HG03280 (cell line): ENCODE data around the gene PITRM1.

Experiments
- ATAC-seq: cut with Tn5 transposase; IDR thresholded peaks from one replicate; pipeline ENCODE4 v1.9.1; 2021; ENCODE audit warnings: mild to moderate bottlenecking, moderate library complexity; ENCODE audit not compliant: unreplicated experiment

The PITRM1 gene

DNA sequence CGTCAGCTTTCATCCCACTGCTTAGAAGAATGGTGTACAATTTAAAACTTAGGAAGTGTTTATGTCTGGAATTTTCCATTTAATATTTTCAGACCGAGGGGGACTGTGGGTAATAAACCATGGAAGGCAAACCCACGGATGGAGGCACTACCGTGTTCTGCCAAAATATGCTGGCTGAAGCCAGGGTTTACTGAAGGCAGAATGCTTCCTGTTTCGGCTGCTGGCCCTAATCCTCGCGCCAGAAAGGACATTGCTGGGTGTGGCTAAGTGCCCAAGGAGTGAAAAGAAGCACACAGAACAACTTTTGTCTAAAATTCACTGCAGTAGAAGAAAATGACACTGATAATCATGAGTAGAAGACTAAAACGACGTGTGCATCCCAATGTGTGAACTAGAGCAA lies 32.3 kb downstream of the PITRM1 start:
- no peak for ATAC-seq

DNA sequence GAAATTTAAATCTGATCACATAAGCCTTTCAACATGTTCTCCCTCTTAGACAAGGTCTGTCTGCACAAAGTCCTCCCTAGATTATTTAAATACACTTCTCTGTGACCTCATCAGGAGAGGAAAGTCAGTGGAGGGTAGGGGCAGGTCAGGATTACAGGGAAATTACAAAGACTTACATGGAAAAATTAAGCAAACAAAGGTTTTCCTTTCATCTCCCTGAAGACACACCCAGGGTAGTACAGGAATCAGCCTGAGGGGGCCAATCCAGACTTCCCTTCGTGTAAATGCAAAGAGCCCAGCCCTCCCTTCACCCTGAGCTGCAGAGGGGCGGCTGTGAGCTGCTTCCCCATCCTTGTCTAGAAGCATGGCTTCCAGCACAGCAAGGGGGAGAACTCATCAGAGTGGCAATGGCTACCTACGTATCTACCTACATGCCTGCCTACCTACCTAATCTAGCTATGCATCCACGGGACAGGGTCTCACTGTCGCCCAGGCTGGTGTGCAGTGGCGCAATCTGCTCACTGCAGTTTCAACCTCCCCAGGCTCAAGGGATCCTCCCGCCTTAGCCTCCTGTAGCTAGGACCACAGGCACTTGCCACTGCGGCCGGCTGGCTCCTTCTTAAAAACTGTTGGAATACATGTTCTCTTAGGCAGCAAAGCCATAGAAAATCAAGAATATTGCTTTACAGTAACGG lies 33.2 kb downstream of the PITRM1 start:
- no peak for ATAC-seq

DNA sequence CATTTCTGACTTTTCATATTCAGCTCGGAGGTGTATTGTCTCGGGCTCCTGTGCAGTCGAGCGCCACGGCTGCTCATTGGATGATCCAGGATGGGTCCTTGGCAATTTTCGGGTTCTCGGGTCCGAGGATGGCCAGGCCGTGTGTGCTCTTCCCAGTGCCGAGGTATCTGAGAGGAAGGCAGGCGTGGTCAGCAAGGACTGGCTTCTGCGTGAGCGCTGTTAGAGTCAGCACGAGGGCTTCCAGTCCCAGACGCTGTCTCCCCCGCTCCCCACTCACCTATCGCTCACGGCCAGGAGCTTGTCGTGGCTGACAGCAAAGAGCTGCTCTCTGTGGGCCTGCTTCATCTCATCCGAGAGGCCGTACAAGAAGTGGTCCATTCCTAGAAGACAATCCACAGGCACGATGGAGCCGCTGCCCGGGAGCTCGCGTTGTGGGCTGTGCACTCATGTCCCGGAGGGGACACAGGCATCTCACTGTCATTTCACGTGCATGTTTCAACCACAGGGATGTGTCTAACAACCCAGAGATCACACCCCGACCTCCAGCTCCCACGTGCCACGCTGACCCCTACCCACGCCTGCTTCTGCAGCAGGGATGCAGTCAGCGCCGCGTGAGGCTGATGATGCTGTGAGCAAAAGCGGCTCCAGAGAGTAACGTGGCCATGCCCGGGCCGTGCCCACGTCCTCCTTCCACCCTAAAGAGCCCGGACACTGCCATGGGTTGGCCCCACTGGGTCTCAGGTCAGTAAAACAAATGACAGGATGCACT lies 34.4 kb downstream of the PITRM1 start:
- no peak for ATAC-seq

DNA sequence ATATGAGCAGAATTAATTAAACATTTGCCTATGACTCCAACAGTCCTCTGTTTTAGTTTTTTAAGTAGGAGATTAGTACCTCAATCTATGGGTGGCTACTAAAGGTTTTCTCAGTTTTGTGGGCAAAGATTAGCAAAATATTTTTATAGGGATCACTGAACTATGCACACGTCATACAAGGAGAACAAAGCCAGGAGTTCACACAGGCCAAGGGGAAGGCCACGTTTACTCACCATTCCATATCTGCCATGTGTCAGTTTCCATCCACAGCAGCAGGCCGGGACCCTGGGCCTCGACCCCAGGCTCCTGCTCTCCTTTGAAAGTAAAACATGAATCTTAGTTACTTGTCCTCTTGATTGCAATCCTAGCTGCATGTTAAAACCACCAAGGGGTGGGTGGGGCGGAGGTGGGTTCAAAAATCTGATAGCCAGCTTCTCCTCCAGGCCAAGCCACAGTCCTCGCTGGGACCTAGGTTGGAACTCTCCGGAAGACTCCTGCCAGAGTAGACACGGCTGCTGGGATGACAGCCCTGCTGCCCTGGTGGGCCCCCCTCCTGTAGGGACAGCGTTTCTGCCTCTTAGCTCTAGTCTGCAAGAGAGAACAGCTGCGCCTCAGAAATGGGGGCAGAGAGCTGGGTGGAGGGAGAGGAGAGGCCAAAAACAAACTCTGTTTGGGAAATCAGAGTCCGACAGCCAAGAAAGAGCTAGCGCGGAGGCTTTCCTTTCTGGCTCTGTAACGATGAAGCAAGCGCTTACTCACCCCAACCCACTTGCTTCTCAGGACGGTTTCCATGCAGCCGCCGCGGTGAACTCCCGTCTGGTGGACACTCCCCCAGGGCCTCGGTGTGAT lies 35.6 kb downstream of the PITRM1 start:
- no peak for ATAC-seq

DNA sequence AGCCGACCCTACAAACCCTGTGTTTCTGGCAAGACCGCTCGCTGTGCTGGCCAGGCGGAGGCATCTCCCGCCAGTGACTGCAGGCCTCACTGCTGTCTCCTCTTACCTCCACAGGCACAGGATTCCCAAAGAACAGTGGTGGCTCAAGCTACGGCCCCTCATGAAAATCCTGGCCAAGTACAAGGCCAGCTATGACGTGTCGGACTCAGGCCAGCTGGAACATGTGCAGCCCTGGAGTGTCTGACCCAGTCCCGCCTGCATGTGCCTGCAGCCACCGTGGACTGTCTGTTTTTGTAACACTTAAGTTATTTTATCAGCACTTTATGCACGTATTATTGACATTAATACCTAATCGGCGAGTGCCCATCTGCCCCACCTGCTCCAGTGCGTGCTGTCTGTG lies 36.2 kb downstream of the PITRM1 start:
- no peak for ATAC-seq

DNA sequence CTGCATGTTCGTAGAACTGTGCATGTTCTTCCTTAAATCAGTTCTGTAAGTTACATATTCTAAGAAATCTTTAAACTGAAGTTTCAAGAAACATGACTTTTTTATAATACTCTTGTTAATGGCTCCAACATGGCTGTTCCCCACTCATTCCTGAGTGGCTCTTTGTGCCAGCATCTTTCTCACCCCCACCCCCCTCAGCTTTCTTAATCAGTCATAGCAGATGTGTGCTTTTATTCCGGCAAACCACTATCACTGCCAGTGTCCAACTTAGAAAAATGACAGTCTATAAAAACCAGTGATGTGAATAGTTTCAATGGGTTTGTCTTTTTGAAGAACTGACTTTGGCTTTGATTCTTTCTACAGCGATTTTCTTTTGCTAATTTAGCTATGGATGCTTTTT lies 37.6 kb downstream of the PITRM1 start:
- no peak for ATAC-seq

DNA sequence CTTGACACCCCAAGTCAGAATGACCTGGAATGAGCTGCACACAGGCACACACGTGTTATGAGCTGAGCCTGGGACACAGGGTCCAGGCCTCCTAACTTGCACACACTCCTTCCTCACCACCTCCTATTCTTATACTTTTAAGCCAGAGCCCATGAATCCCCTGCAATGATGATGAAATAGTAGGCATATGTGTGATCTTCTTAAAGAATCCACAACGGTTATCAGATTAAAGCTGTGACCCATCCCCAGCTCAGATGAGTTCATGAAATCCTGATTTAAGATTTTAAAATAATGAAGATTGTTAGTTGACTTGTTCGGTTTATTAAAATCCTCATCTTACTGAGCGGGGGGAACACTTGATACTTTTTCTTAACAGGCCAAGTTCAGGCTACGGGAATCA lies 38.6 kb downstream of the PITRM1 start:
- no peak for ATAC-seq

DNA sequence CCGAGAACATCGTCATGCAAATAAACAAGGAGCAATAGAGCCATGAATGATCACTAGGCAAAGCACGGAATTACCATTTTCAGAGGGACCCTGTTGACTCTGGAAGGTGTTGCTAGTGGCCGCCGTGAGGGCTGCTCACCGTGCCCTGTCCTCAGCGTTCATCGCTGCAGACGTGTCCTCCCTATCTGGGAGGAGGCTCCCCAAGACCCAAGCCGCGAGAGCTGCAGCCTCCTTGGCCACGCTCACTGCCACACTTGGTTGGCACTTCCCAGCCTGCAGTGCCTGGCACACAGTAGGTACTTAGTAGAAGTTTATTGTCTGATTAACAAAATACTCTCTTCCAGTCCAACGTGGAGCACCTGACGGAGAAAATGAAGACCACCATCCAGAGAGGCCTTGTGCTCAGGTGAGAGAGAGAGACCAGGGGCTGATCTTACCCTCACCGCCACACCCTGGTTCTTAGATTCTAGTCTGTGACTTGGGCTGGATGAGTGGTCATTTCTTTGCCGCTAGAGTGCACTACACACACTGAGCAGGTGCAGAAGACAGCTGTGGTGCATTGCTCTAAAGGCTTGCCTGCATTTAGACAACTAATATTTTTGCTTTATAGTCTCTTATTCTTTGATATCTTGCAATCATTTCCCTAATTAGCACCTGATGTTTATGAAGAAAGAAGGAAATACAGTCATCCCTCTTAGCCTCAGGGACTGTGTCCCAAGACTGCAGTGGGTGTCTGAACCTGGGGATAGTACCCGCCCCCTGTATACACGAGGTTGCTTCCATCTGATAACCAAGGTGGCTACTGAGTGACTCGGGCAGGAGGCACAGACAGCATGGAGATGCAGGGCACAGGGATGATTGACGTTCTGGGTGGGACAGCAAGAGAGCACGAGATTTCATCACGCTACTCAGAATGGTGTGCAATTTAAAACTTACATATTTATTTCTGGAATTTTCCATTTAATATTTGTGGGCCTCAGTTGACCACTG lies 40.3 kb downstream of the PITRM1 start:
- ATAC-seq: no peak

DNA sequence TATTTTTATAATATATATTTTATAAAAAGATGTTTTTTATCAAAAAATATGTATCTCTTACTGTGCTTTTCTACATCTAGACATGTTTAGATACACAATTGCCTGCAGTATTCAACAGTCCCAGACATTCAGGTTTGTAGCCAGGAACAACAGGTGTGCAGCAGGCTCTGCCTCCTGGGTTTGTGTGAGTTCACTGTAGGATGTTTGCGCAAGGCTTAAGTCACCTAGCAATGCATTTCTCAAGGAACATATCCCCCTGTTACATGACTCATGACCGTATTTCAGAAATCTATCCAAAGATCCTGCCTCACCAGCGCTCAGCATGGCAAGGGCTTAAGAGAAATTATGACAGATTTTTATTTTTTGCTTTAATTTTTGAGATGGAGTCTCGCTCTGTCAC lies 41.5 kb downstream of the PITRM1 start:
- ATAC-seq: no peak

DNA sequence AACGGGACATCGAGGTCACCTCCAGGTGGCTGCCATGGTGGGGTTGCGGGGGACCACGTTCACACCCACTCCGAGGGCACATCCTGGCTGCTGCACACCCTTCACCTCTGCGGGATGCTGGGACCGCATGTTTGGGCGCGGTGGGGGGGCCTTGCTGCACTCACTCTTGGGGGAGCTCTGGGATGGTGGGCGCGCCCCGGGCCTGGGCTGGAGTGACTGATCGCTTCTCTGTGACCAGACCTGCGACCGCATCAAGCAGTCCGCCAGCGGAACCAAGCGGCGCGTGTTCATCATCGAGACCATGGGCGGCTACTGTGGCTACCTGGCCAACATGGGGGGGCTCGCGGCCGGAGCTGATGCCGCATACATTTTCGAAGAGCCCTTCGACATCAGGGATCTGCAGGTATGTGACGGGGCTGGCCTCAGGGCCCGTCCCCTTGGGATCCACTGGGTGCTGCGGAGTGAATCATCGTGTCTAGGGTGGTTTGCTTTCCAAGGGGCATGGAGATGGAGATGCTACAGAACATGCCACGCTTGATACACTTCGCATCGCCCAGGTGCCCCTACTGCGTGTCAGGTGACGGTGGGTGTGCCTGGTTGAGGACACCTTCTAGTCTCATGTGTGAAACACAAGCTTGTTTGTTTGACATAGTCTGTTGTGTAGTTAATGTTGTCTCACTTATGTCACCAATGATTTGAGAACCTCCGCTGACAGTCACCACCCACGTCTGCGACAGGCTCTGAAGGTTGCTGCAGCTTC lies 42.8 kb downstream of the PITRM1 start:
- no peak for ATAC-seq

DNA sequence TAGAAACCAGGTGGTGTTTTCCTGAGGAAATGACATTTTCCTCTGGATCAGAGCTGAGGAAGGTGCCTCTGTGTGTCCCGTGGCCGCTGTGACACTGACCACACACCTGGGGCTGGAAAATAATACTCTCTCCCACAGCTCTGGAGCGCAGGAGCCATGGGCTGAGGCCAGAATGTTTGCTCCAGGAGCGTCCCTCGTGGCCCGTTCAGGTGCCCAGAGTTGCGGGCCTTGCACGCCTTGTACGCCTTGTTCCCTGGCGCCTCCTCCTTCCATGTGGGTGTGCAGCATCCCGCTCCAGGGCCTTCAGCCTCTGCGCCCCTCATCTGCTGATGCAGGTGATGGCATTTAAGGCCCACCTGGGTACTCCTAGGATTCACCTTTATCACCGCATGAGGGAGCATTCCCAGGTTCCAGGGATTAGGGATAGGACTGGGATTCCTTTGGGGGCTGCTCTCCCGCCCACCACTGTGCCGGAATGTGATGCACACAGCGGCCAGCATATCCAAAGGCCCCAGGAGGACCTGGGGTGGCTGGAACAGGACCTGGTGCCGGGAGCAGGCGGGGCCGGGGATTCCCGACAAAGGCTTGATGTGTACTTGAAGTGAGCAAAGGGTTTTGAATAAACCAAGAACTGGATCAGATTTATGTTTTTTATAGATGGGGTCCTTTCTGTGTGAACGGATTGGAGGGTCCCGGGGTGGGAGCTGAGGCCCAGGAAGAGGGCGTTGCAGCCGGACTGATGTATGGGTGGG lies 44.0 kb downstream of the PITRM1 start:
- ATAC-seq: no peak

DNA sequence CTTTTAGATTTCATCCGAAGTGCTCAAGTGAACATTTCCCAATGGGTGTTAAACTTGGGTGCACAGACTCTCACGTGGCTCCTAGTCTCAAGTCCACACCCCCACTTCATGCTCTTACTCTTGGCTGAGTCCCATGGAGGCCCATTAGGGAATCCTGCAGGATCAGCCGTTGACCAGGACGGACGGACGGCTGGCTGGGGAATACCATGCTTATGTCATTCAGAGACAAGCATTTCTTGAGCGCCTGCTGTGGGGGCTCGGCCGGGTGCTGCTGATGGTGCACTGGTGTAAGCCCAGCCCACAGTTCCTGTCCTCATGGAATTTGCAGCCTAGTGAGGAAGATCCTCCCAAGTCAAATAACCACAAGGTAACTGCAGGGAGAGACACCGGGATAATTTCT lies 44.7 kb downstream of the PITRM1 start:
- ATAC-seq: no peak

DNA sequence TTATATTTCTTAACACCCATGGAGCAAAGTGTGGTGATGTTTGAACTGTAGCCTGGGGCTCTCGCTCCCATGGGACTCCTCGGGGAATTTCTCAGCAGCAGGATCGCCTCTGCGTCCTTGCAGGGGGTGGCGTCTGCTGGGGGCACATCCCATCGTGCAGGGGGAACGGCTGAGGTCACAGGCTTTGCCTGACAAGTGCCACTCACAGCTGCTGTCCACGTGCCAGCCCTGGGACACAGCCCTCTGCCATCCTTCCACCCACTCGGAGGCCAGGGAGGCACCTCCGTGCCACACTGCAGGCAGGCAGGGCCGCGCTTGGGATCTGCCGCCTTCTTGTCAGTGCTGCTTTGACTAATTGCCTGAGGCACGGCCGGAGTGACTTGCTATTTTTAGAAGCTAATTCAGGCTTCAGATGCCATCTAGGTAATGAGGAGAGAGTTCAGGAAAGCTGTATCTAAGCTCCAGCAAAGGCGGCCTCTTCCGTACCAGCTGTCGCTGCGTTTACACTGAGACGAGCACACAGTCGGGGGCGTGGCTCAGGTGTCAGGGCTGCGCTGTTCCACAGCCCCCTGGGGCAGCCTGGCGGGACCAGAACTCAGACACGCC lies 45.7 kb downstream of the PITRM1 start:
- no peak for ATAC-seq

DNA sequence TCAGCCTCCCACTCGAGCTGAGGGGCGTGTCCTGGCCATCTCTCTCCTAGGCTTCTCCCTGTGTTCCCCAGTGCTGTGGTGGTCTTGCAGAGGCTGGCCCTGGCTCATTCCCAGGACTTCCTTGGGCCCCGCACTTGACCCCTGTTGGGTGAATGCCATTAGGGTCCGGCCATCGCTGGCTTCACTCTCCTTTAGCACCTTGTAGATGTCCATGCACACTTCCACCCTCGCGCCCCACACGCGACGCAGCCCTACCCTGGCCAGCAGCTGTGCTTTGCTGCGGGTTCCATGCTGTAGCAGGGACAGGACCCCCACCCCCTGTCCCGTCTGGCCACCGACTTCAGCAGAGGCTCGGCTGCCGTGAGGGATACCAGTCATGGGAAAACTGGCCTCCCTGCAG lies 46.3 kb downstream of the PITRM1 start:
- no peak for ATAC-seq

DNA sequence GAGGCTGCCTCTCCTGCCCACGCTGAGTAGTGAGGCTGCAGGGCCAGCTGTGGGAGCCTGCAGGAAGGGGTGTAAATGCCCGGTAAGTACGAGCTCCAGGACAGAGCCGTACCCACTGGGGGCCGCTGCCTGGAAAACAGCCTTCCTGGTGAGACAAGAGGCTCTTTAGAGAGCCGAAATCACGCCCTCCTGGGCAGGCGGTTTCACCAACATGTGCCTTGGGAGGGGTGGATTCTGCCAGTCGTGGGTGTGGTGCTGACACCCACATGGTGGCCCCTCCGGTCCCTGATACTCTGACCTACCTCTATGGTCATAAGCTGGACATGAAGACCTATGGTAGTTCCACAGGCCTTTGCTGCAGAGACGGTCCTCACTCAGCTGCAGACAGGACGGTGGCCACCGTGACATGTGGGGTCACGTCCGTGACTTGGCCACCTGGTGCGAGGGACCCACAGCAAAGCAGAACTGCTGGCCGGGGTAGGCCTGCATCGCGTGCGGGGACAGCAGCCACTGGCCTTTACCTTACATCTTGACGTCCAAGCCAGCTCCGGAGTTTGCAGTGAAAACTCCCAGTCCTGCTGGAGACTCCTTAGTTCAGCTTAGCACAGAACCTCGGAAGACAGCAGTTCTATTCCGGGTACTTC lies 46.9 kb downstream of the PITRM1 start:
- ATAC-seq: no peak

DNA sequence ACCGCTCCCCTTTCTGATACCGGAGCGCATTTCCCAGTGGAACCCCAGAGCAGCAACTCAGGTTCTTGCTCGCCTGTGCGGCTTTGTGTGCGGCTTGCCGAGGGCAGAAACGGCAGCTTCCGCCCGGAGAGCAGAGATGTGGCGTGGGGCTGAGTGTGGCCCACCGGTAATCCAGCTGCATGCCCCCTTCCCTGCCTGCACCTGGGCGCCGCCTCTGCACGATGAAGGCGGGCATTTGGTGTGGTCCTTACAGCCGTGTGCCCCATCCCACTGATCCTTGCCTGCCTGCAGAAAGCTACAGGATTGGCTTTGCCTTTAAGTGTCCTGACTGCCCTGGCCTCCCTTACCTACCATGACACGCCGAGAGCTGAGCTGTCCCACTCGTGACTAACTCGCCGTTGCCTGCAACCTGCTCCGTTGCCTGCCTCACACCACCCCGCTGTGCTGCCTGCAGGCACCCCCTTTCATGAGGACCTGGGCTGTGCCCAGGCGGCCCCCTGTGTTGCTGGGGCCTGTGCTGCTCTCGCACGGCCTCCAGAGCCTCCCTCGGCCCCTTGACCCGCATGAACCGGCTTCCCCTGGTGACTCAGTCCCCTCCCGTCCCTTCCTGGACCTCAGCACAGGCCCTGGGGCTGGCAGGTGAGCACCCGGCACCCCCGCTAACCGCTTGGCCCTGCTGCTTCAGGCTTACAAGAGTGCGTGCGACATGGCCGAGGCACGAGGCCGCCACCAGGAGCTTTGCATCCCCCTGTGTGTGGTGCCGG lies 48.0 kb downstream of the PITRM1 start:
- no peak for ATAC-seq
